NCI-H187 (cell line): ENCODE results near the gene TMEM72.

Source experiments
- DNase-seq, 2 experiments: peaks; one replicate each; lab custom pipeline; 2025; lab: John Stamatoyannopoulos, UW

The TMEM72 gene

DNA sequence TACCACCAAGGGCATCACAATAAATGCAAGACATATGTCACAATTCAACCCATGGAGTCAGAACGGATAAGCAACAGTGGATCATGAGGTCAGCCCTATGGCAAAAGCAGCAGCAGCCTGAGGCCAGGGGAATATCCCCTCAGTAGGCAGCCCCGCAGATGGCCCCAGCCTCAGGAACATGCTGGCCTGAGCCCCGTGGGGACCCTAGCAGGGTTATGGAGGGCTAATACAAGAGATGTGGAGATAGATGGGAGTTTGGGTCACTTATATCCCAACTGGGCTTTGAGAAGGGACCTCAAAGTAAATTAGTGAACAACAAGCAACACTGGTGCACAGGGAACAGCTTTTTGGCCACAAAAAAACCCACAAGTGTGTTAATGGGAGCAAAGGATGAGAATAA lies 9.1 kb downstream of the TMEM72 start:
- no peak for DNase-seq

GRCh38 chr10:44921061-44921460 lies 9.9 kb downstream of the TMEM72 start:
- DNase-seq, result no peak

DNA sequence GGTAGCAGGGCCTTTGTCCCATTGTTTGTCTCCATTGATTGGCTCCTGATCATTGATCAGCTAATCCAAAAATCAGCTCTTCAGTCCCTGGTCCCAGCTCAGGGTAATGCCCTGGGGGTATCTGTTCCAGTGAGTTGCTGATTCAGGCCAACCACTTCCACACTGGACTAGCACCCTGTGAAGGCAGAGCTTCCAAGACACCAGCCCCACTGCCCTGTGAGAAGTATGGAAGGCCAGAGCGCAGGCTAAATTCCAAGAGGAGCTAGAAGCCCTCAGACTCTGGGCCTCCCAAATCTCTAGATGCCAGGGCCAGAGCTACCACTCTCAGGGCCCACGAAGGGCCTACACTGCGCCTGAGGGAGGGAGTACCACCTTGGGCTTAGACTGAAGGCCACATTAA lies 10.4 kb downstream of the TMEM72 start:
- no peak for DNase-seq

DNA sequence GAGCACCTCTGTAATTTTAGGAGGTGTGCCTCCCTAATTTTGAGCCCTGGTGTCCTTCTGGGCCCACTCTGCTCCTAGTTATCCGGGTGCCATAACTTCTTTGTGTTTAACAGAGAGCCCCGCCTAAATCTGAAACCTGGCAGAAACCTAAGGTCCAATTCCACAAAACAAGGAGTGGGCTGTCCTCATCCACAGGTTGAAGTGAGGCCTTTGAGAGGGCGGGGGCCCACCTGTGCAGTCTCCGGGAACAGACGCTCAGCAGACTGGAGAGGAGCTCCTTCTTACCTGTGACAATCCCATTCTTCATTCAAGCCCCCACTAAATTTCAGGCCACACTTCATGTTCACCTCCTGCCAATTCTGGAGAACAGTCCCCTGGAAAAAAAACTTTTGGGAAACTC lies 10.9 kb downstream of the TMEM72 start:
- DNase-seq, result no peak

GRCh38 chr10:44922796-44923545 lies 11.8 kb downstream of the TMEM72 start:
- no peak for DNase-seq

- no peak for DNase-seq
Observed at GRCh38 chr10:44923611-44924010, 12.5 kb downstream of the TMEM72 start.

GRCh38 chr10:44924261-44925040 lies 13.3 kb downstream of the TMEM72 start:
- no peak for DNase-seq

DNA sequence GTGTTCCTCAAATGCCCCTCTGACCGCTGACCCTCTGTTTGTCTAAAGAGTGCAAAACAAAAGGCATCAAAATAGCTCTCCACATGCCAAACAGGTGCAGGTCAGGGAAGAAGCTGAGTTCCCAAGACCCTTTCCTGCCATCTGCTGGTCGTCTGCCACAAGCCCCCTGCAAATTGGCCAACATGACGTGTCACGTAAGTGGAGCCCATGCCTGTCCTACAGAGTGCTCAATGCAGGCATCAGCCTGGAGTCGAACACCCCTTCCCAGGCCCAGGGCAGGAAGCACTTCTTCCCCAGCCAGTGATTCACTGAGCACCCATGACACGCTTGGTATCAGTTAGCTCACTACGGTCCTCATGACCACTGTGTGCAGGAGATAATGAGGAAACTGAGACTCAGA lies 14.1 kb downstream of the TMEM72 start:
- peak in 1 of 2 experiments; percentile 8 for DNase-seq

DNA sequence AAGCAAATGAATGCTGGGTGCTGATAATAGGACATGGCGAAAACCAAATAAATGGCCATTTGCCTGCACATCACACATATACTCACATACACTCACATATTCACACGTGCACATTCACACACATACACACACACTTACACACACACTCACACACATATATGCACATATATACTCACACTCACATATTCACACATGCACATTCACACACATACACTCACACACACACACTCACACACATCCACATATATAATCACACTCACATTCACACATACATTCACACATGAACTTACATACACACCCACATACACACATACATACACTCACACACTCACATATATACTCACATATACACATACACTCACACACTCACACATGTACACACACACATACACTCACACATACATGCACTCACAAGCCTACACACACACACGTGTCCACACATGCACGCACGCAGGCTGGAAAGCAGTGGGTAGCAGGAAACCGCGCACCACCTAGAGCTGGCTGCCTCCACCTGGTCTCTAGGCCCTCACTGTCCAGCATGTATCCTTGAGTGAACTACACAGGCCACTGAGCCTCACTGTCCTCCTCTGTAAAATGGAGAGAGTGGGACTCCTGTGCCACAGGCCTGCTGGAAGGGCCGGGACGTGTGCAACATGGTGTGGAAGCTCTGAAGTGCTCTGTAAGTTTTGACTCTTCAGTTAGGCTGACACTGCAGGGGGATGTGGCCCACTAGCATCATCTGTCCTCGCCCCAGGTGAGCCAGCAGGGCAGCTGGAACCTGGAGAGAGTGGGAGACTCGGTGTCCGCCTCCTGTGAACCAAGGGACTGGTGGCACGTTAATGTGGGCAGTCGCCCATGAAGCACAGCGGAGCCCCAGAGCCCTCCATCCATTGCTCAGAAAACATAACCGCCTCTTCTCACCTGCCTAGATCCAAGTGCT lies 14.9 kb downstream of the TMEM72 start:
- no peak for DNase-seq

- no peak for DNase-seq
Observed at GRCh38 chr10:44926751-44927351, 15.7 kb downstream of the TMEM72 start.

- no peak for DNase-seq
Observed at GRCh38 chr10:44927352-44927751, 16.2 kb downstream of the TMEM72 start.

DNA sequence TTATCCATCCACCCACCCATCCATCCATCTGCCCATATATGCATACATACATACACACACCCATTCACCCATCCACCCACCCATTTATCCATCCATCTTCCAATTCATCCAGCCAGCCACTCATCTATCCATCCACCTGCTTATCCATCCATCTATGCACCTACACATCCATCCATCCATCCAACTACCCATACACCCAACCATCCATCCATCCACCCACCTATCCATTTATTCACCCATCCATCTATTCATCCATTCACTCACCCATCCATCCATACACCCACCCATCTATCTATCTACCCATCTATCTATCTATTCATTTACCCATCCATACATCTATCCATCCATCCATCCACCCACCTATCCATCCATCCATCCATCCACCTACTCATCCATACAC lies 17.3 kb downstream of the TMEM72 start:
- DNase-seq, result no peak

GRCh38 chr10:44929356-44930255 lies 18.5 kb downstream of the TMEM72 start:
- no peak for DNase-seq

DNA sequence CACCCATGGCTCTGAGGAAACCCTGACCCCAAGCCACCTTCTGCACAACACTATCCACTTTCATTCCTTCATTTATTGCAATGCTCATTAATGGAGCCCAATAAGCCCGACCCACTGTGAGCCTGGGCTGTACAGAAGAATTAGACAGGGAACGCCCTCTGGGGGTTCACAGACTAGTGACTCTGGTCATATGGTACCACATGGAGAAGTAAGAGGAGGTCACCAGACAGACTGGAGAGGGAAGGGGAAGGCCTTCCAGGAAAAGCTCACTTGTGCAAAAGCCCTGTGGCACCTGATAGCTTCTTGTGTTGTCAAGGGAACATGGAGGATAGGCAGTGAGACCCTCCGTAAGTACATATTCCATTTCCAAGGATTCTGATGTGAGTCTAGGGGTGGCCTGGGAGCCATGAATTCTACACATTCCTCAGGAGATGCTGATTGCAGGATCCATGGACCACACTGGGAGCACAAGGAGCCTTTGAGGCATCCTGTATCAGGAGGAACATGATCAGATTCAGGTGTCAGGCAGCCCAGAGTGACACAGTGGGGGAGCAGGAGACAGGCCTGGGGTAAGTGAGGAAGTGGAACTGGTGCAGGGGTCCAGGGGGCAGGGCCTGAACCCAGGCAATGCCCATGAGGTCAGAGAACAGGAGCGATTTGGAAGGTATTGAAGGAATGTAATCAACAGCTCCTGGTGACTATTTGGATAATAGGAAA lies 19.9 kb downstream of the TMEM72 start:
- no peak for DNase-seq

DNA sequence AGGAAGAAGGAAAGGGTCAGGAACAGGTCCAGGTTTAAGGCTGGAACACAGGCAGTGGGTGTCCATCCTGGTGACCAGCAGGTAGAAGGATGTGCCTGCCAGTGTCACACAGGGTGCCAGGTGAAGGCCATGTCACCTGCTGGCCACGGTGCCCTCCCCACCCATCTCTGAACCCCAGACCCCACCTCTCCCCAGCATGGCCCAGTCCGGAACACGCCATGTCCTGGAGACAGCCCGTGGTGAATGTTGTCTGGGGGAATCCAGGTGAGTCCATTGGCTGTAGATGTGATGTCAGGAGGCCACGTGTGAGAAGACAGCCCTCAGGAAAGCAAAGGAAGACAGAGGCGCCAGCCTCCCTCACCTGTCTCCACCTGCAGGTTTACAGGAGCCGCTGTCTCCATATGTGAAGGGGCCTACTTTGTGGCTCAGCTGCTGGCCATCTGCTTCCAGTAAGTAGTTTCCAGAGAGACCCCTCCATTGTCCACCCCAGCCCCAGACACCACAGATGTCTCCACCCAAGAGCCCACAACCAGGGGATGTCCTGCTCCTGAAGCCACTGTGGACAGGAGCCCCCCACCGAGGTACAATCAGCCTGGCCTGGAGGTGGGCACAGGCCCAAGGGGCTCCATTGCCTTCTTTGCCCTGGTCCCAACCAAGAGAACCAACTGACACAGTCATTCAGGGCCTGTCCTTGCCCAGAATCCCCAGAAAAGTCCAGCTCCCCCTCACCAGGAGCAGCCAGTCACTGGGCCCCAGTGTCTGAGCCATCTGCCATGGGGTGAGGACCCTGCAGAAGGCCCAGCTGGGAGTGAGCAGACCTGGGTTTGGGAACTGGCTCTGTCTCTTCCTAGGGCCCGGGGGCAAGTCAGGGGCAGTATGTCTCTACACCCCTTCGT lies 20.7 kb downstream of the TMEM72 start:
- no peak for DNase-seq

- DNase-seq, result peak; percentile 10 to 20
Observed at GRCh38 chr10:44932517-44933450, 21.6 kb downstream of the TMEM72 start.

- DNase-seq, result no peak
Observed at GRCh38 chr10:44933451-44934321, 22.5 kb downstream of the TMEM72 start.
